Activated CD4-positive, CD25-positive, alpha-beta regulatory T cell treated with anti-CD3 and anti-CD28 coated beads, Interleukin-2, amount 50 U/mL, for 24 hours (primary cell): Measurements from ENCODE around the gene AGER.
"Not testable (repeated sequence)": the region's sequence is repeated elsewhere in the genome, so short reads cannot be mapped to it uniquely, and the experiment has no call there.

ENCODE experiments used
- ATAC-seq, 2 donors: fragments of 150-1000 bp; cut with Tn5 transposase; one replicate each; pipeline ENCODE4 v1.10.0; 2021; ENCODE audit warnings: mild to moderate bottlenecking in 1 of 2, moderate library complexity in 1 of 2

Gene AGER

GRCh38 chr6:32198866-32199265 lies 14.8 kb upstream of the AGER start:
- ATAC-seq = no peak

- ATAC-seq = no peak
Measured at GRCh38 chr6:32198345-32198696, 14.3 kb upstream of the AGER start.

- ATAC-seq = no peak
Measured at GRCh38 chr6:32196682-32197616, 12.9 kb upstream of the AGER start.

- ATAC-seq = peak; percentile 86 to 90
Measured at GRCh38 chr6:32195902-32196681, 12.0 kb upstream of the AGER start.

GRCh38 chr6:32195652-32195901 lies 11.5 kb upstream of the AGER start:
- peak; percentile 89 to 90 for ATAC-seq

GRCh38 chr6:32194825-32195651 lies 11.0 kb upstream of the AGER start:
- no peak for ATAC-seq

DNA sequence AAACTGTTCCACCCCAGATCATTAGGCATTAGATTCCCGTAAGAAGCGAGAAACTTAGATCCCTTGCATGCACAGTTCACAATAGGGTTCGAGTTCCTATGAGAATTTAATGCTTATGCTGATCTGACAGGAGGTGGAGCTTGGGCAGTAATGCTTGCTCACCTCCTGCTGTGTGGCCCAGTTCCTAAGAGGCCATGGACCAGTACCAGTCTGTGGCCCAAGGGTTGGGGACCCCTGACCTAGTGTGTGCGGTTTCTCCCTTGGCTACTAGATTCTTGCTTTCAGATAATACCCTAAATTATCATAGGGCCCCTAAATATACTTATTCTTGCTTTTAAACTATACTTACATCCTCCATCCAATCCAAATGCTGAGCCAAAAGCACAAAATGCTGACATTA lies 10.3 kb upstream of the AGER start:
- ATAC-seq = no peak

DNA sequence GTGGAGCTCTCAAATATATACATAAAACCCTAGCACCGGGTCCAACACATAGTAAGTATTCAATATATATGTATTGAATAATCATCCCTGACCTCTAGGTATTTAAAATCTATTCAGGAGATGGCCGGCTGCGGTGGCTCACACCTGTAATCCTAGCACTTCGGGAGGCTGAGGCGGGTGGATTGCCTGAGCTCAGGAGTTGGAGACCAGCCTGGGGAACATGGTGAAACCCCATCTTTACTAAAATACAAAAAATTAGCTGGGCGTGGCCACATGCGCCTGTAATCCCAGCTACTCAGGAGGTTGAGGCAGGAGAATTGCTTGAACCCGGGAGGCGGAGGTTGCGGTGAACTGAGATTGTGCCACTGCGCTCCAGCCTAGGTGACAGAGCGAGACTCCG lies 9.0 kb upstream of the AGER start:
- ATAC-seq = not testable (repeated sequence)

DNA sequence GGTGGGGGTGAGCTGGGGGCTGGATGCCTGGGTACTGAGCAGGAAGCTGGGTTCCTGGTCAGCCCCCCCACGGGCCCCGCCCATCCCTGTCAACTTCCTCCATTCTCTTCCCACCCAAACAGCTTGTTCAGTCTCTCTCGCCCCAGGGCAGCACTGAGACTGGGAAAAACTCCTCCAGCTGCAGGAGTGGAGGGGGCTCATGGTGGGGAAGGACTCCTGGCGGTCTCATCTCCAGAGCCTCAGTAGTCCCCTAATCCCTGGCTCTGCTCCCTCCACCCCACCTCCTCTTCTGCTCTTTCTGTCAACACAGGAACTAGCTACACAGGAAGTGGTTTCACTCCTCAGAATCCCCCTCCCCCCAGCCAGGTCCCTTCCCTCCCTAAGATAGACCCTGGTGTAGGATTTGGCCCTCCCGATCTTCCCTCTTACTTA lies 8.6 kb upstream of the AGER start, which contains the start of gene GPSM3:
GPSM3 (minus strand) TSS at position 36 of the 432 bp plus-strand sequence. CDS start 130 bp downstream, outside the sequence.
- ATAC-seq = no peak

DNA sequence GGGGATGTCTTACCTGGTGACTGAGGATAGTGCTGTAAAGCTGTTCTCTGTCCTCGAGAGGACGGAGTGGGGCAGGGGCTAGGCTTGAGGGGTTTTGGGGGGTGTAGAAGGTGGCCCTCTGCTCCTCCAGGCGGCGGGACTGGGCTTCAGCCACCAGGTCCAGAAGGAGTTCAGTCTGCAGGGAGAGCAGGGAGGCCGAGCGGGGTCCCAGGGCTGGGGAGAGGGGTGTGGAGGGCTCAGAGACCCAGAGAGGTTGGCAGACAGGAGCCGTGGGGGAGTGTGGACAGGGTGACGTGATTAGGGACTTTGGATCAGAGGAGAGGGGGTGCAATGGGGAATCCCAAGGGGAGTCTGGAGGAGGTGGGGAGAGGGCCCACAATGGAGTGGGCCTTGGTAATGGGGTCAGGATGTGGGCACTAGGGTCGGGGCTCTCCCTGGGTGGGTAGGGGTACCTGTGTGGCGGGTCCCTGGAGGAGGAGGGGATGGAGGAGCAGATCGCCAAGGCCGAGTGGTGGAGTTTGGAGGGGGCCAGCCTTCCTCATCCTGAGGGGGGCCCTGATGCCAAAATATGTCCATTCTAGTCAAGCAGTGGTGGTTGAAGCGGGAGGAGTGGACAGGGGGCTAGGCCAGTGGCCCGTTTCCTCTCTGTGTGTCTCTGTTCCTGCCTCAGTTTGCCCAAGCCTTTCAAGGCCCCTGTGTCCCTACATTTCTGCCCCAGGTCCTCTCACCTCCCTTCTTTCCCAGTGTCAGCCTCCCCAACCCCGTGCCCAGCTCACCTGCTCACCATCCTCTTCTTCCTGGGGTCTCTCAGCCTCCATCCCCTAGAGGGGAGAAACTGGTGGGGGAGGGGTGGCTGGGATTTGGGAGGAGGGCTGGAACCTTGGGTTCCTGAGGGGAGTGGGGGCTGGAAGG lies 7.9 kb upstream of the AGER start:
- ATAC-seq = no peak

DNA sequence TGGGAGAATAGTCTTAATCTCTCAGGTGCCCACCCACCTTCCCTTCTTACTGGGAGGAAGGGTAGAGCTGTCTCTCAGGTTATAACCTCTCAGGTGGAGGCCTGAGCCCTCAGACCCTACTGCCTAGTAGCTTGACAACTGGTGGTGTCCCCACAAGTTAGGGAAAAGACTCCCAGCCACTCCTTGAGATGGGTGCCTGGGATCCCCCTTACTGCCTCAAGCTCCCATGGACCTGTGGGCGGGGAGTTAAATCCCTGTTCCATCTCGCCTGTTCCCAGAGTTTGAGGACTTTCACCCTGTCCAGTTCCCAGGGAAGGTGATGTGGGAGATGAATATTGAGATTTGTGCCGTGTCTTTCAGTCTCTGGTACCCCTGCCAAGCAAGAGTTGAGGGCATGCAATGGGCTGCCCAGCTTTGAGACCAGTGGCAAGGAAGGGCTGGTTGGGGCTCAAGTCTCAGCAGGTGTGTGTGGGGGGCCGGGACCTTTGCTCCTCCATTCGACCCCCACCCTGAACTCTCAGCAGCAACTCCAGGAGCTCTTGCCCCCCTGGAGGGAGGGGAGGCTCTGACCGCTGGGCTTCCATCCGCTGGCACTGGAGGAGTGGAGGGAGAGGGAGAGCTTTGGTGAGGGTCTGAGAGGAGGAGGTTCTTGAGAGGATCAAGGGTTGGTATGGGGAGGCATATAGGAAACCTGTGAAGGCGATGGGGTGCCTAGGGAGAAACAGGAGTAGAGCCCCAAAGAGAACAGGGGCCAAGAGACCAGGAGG lies 7.0 kb upstream of the AGER start:
- no peak for ATAC-seq

GRCh38 chr6:32190054-32190851 lies 6.2 kb upstream of the AGER start, which contains the start of gene PBX2:
TSS of gene PBX2 (minus strand) at chr6:32190202. CDS start at chr6:32189915, 287 bp downstream.
- peak; percentile 57 to 66 for ATAC-seq

- no peak for ATAC-seq
Measured at GRCh38 chr6:32189742-32190053, 5.6 kb upstream of the AGER start.

DNA sequence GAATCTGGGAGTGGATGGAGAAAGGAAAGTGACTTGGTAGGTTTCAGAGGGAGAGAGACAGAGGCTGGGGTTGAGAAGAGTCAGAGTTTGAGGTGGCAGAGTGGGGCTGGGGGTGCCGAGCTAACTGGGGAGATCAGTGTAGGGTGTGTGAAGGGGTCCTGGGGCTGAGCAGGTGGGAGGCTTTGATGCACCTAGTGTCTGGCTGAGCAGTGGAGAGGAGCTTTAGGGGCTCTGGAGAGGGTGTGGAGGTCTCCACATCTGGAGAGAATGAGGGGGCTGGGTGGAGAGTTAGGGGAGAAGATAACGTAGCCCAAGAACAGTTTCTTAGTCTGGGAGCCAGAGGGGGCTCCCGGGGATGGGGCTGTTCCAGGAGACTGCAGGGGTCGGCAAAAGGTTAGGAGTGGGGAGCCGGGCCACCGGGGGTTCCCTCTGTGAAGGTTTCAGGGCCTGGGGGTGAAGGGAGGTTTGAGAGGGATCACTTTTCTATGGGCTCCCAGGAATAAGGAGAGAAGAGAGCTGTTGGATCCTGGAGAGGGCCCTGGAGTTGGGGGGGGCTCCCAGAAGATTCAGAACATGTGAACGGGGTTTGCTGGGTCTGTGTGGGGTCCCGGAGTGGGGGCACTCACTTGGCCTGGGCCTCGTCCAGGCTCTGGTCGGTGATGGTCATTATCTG lies 5.2 kb upstream of the AGER start:
- ATAC-seq = no peak

GRCh38 chr6:32188381-32189068 lies 4.5 kb upstream of the AGER start:
- ATAC-seq = no peak

- not testable (repeated sequence) for ATAC-seq
Measured at GRCh38 chr6:32187725-32188380, 3.8 kb upstream of the AGER start.

DNA sequence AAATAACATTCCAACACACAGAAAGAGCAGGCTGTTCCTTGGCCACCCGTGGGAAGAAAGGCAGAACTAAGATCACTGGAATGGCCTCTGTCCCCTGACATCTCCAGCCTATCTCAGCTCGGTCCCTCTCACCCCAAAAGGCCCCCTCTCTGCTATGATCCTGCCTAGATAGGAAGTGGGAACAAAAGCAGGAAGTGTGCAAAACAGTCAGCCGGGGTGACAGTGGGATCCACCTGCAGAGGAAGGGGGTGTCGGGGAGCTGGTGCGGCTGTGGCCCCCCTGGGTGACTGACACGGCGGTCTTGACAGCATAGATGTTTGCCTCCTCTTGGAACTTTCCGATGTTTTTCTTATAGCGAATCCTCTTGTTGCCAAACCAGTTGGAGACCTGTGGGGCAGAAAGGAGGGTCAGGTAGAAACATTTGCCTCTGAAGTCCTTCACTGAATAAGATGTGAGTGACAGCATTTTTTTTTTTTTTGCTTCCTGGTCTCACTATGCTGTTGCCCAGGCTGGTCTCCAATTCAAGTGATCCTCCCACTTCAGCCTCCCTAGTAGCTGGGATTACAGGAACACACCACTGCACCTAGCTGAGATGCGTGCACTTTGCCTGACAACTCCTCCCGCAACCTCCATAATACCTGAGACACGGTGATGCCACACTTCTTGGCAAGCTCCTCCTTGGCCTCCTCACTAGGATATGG lies 3.1 kb upstream of the AGER start:
- no peak for ATAC-seq
